Measurements from ENCODE around the gene MAN1A2.
"Not testable (repeated sequence)": the region's sequence is repeated elsewhere in the genome, so short reads cannot be mapped to it uniquely, and the experiment has no call there.

The MAN1A2 gene

GRCh38 chr1:117321680-117322609 is 45.3 kb upstream of the MAN1A2 start:
- Histone ChIP-seq H3K9ac (no peak overlapping the region), H3K4me2 (no peak overlapping the region)

GRCh38 chr1:117324357-117324756 is 42.9 kb upstream of the MAN1A2 start:
- Histone ChIP-seq H3K4me1 (ENCODE audit: low read depth, poor library complexity, severe bottlenecking) (no peaks in the 10 kb centered on the region), H3K27ac (no peak overlapping the region), H3K4me3 (IDR thresholded peaks at IDR 0.05; ENCODE audit: insufficient read depth, low read depth, low read length) (no peak overlapping the region), H2AFZ (ENCODE audit: low read depth) (no peak overlapping the region), H3K27me3 (ENCODE audit: insufficient read depth, low read depth) (no peaks in the 10 kb centered on the region), H3K4me2 (no peak overlapping the region), H3K9ac (no peak overlapping the region), H4K20me1 (ENCODE audit: insufficient read depth) (no peaks in the 10 kb centered on the region), H3K79me2 (ENCODE audit: insufficient read depth, low read depth) (no peaks in the 10 kb centered on the region), H3K36me3 (ENCODE audit: insufficient read depth) (no peaks in the 10 kb centered on the region)
- no peak for TF ChIP-seq CTCF (conservative IDR thresholded peaks at IDR 0.05; ENCODE audit: low read depth, low read length)

More at GRCh38 chr1:117321680-117322609, 45.3 kb upstream of the MAN1A2 start:
- no peak for TF ChIP-seq CTCF (conservative IDR thresholded peaks at IDR 0.05; ENCODE audit: low read depth, low read length)
- H4K20me1 ChIP-seq (ENCODE audit: insufficient read depth) = no peaks in the 10 kb centered on the region
- no peaks in the 10 kb centered on the region for H3K36me3 ChIP-seq (ENCODE audit: insufficient read depth)
- H3K27me3 ChIP-seq (ENCODE audit: insufficient read depth, low read depth) = no peaks in the 10 kb centered on the region
- H3K4me1 ChIP-seq (ENCODE audit: low read depth, poor library complexity, severe bottlenecking) = no peaks in the 10 kb centered on the region
- H3K4me3 ChIP-seq (IDR thresholded peaks at IDR 0.05; ENCODE audit: insufficient read depth, low read depth, low read length) = no peak overlapping the region
- H2AFZ ChIP-seq (ENCODE audit: low read depth) = no peak overlapping the region
- no peaks in the 10 kb centered on the region for H3K79me2 ChIP-seq (ENCODE audit: insufficient read depth, low read depth)
- H3K27ac ChIP-seq = no peak overlapping the region

DNA sequence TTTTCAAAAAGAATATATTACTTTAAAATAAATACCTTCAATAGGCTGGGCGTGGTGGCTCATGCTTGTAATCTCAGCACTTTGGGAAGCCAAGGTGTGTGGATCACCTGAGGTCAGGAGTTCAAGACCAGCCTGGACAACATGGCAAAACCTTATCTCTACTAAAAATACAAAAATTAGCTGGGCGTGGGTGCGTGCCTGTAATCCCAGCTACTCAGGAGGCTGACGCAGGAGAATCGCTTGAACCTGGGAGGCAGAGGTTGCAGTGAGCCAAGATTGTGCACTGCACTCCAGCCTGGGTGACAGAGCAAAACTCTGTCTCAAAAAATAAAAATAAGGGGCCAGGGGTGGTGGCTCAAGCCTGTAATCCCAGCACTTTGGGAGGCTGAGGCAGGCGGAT is 41.2 kb upstream of the MAN1A2 start:
- not testable (repeated sequence) for H3K79me2 ChIP-seq (ENCODE audit: insufficient read depth, low read depth); H3K4me3 ChIP-seq (IDR thresholded peaks at IDR 0.05; ENCODE audit: insufficient read depth, low read depth, low read length); H3K9ac ChIP-seq; H3K4me2 ChIP-seq; H3K27me3 ChIP-seq (ENCODE audit: insufficient read depth, low read depth); H4K20me1 ChIP-seq (ENCODE audit: insufficient read depth); H2AFZ ChIP-seq (ENCODE audit: low read depth); H3K4me1 ChIP-seq (ENCODE audit: low read depth, poor library complexity, severe bottlenecking); H3K27ac ChIP-seq; H3K36me3 ChIP-seq (ENCODE audit: insufficient read depth)

DNA sequence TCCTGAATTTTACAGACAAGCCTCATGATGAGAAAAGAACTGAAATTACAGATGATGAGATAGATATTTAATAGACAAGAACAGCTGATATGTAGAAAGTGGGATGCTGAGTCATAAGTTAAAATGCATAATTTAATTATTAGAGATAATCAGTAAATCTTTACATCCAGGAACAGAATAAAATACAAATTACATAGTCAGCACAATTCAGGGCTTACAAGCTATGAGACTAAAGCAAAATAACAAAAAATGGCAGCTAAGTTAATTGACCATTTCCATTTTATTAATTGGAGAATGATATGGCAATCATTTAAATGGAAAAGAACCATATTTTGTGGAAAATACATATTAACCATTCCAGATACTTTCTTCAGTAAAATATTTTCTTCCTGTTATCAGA is 40.2 kb upstream of the MAN1A2 start:
- Histone ChIP-seq H3K27ac (no peak overlapping the region), H3K79me2 (ENCODE audit: insufficient read depth, low read depth) (no peaks in the 10 kb centered on the region), H3K27me3 (ENCODE audit: insufficient read depth, low read depth) (no peaks in the 10 kb centered on the region), H3K36me3 (ENCODE audit: insufficient read depth) (no peaks in the 10 kb centered on the region), H3K9ac (no peak overlapping the region), H4K20me1 (ENCODE audit: insufficient read depth) (no peaks in the 10 kb centered on the region), H2AFZ (ENCODE audit: low read depth) (no peak overlapping the region), H3K4me1 (ENCODE audit: low read depth, poor library complexity, severe bottlenecking) (no peaks in the 10 kb centered on the region), H3K4me3 (IDR thresholded peaks at IDR 0.05; ENCODE audit: insufficient read depth, low read depth, low read length) (no peak overlapping the region), H3K4me2 (no peak overlapping the region)
- TF ChIP-seq CTCF (conservative IDR thresholded peaks at IDR 0.05; ENCODE audit: low read depth, low read length) = no peak
